Activated T-helper 2 cell treated with anti-CD3 and anti-CD28 coated beads, Interferon-gamma antibody, Interleukin-2, Interleukin-4, amounts not matched to agents 10 μg/mL and 5 μg/mL and 100 μg/mL, durations not matched to agents 14 hours and 24 hours and 36 hours (primary cell): Measurements from ENCODE around the gene B3GAT1. TPM values are rescaled to one million over a fixed set of nuclear protein-coding genes. Genes with fewer than 3 reads are reported as not detected.

Source experiments
- DNase-seq: peaks from one replicate; pipeline ENCODE4 v3.0.0; 2021; ENCODE audit warnings: low spot score
- H3K27ac Mint-ChIP-seq: one replicate; pipeline ENCODE4 v1.8.0; 2021; ENCODE audit warnings: mixed read lengths
- H3K27me3 Mint-ChIP-seq: one replicate; pipeline ENCODE4 v1.8.0; 2021; ENCODE audit warnings: low read depth, mixed read lengths
- H3K36me3 Mint-ChIP-seq: one replicate; pipeline ENCODE4 v1.8.0; 2021; ENCODE audit warnings: low read depth, mixed read lengths
- H3K4me1 Mint-ChIP-seq: one replicate; pipeline ENCODE4 v1.8.0; 2021; ENCODE audit warnings: low read depth, mixed read lengths
- H3K4me3 Mint-ChIP-seq: one replicate; pipeline ENCODE4 v1.8.0; 2021; ENCODE audit warnings: low read depth, mild to moderate bottlenecking, moderate library complexity, mixed read lengths
- H3K9me3 Mint-ChIP-seq: one replicate; pipeline ENCODE4 v1.8.0; 2021; ENCODE audit warnings: mixed read lengths
- intact Hi-C: fragments of 100-400 bp; cut with micrococcal nuclease; formaldehyde crosslinking; loops from one replicate; pipeline ENCODE4 v1.15.1; 2023
- total RNA-seq: library from RNA; stranded (reverse); gene quantifications from 2 replicates; pipeline ENCODE4 v1.2.3, GENCODE V29; 2022

Gene B3GAT1
- total RNA-seq, 1 donor from 2014 or later, result 0.27 TPM

- no peak for DNase-seq
- Mint-ChIP-seq H3K4me3 (no peak overlapping the region), H3K9me3 (no peaks in the 10 kb centered on the region), H3K27me3 (peaks cover 4% of the 10 kb centered on the region), H3K4me1 (no peaks in the 10 kb centered on the region), H3K27ac (no peak overlapping the region), H3K36me3 (no peaks in the 10 kb centered on the region)
- intact Hi-C loops, result no loop called here
These were observed 24.7 kb upstream of the B3GAT1 start for GRCh38 chr11:134436781-134437180.

DNA sequence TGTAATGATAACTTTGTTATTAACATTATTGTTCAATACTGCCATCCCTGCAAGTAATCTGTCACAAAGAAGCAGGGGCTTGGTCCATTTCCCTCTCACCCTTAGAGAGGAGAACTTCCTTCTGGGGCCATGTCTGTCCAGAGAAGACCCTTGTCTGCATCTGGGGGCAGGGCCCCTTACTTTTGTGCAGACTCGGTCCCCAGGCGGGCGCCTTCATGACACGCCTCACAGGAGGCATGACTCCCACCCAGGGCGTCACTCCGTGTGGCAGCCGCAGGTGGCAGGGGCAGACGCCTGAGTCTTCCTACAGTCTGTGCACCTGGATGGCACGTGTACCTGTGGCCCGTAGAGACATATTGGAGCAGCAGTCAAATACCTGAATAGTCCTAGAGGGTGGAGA is 21.8 kb upstream of the B3GAT1 start:
- Mint-ChIP-seq H3K4me3 (no peak overlapping the region), H3K27ac (no peak overlapping the region), H3K9me3 (no peaks in the 10 kb centered on the region), H3K36me3 (no peaks in the 10 kb centered on the region), H3K4me1 (no peaks in the 10 kb centered on the region), H3K27me3 (peaks cover 5% of the 10 kb centered on the region)
- DNase-seq, result no peak
- intact Hi-C loops, result no loop called here

GRCh38 chr11:134433251-134433650 is 21.2 kb upstream of the B3GAT1 start:
- no peaks in the 10 kb centered on the region for H3K4me1 Mint-ChIP-seq
- intact Hi-C loops, result no loop called here
- DNase-seq, result no peak
- H3K4me3 Mint-ChIP-seq, result no peak overlapping the region
- H3K27ac Mint-ChIP-seq, result no peak overlapping the region
- no peaks in the 10 kb centered on the region for H3K9me3 Mint-ChIP-seq
- H3K27me3 Mint-ChIP-seq, result peaks cover 5% of the 10 kb centered on the region
- H3K36me3 Mint-ChIP-seq, result no peaks in the 10 kb centered on the region

DNA sequence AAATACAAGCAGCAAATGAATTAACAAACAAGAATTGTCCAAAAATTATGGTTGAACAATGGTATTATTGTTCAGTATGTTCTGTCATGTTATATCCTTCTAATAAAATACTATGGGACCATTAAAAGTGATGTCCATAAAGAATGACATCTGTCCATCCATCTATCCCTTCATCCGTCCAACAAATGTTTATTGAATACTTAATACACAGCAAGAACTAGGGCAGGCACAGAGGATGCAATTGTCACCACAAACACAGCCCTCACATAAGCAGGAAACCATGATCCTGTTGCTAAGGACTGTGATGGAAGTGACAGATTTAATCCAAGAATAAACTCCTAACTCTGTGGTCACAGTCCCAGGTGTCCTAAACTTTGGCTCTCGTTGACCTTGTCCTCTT is 20.7 kb upstream of the B3GAT1 start:
- intact Hi-C loops, result no loop called here
- Mint-ChIP-seq H3K27me3 (peaks cover 5% of the 10 kb centered on the region), H3K27ac (no peak overlapping the region), H3K9me3 (no peaks in the 10 kb centered on the region), H3K4me3 (no peak overlapping the region), H3K36me3 (no peaks in the 10 kb centered on the region), H3K4me1 (no peaks in the 10 kb centered on the region)
- DNase-seq, result no peak

DNA sequence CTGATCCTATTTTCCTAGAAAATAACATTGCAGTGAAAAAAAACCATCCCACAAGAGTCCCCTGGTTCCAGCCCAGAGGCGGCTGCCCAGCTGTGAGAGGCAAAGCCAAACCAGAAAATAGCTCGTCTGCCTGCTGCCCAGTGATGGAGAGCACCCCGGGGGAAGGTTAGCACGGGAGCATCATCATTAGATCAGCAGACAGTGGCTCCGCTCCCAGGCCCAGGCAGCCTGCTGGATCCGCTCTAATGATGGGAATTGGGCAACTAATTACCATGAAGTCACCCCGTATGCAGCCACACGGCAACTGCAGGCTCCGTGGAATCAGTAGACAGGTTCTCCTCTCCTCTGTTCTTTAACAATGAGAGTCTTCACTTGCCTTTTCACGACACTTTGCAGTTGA is 17.1 kb upstream of the B3GAT1 start:
- intact Hi-C loops, result no loop called here
- Mint-ChIP-seq H3K4me1 (no peaks in the 10 kb centered on the region), H3K27ac (no peak overlapping the region), H3K27me3 (peaks cover 10% of the 10 kb centered on the region), H3K36me3 (no peaks in the 10 kb centered on the region), H3K4me3 (no peak overlapping the region), H3K9me3 (no peaks in the 10 kb centered on the region)
- DNase-seq, result no peak

- H3K9me3 Mint-ChIP-seq, result no peaks in the 10 kb centered on the region
- no peak overlapping the region for H3K4me3 Mint-ChIP-seq
- intact Hi-C loops, result no loop called here
- no peaks in the 10 kb centered on the region for H3K36me3 Mint-ChIP-seq
- H3K27me3 Mint-ChIP-seq, result peaks cover 10% of the 10 kb centered on the region
- H3K4me1 Mint-ChIP-seq, result no peaks in the 10 kb centered on the region
- no peak overlapping the region for H3K27ac Mint-ChIP-seq
- DNase-seq, result no peak
These were observed 13.9 kb upstream of the B3GAT1 start for GRCh38 chr11:134425816-134426536.

- H3K4me1 Mint-ChIP-seq, result no peaks in the 10 kb centered on the region
- DNase-seq, result no peak
- no peak overlapping the region for H3K4me3 Mint-ChIP-seq
- peaks cover 10% of the 10 kb centered on the region for H3K27me3 Mint-ChIP-seq
- H3K36me3 Mint-ChIP-seq, result no peaks in the 10 kb centered on the region
- no peaks in the 10 kb centered on the region for H3K9me3 Mint-ChIP-seq
- intact Hi-C loops, result no loop called here
- H3K27ac Mint-ChIP-seq, result no peak overlapping the region
These were observed 13.4 kb upstream of the B3GAT1 start for GRCh38 chr11:134425413-134425812.

- no peak for DNase-seq
- Mint-ChIP-seq H3K27ac (no peak overlapping the region), H3K36me3 (no peaks in the 10 kb centered on the region), H3K9me3 (no peaks in the 10 kb centered on the region), H3K27me3 (peaks cover 10% of the 10 kb centered on the region), H3K4me3 (no peak overlapping the region), H3K4me1 (no peaks in the 10 kb centered on the region)
- intact Hi-C loops, result no loop called here
These were observed 11.1 kb upstream of the B3GAT1 start for GRCh38 chr11:134423106-134423505.

GRCh38 chr11:134417871-134418840 is 6.1 kb upstream of the B3GAT1 start:
- intact Hi-C loops, result no loop called here
- H3K27ac Mint-ChIP-seq, result no peak overlapping the region

GRCh38 chr11:134416726-134417125 is 4.7 kb upstream of the B3GAT1 start:
- H3K4me1 Mint-ChIP-seq, result peaks cover 2% of the 10 kb centered on the region
- H3K27ac Mint-ChIP-seq, result no peak overlapping the region
- no peak for DNase-seq
- H3K36me3 Mint-ChIP-seq, result no peaks in the 10 kb centered on the region
- H3K27me3 Mint-ChIP-seq, result peaks cover 35% of the 10 kb centered on the region
- H3K4me3 Mint-ChIP-seq, result no peak overlapping the region
- intact Hi-C loops, result no loop called here
- H3K9me3 Mint-ChIP-seq, result no peaks in the 10 kb centered on the region

More at GRCh38 chr11:134417871-134418840, 6.1 kb upstream of the B3GAT1 start:
- Mint-ChIP-seq H3K36me3 (no peaks in the 10 kb centered on the region), H3K9me3 (no peaks in the 10 kb centered on the region), H3K4me3 (no peak overlapping the region), H3K4me1 (no peaks in the 10 kb centered on the region), H3K27me3 (peaks cover 35% of the 10 kb centered on the region)
- no peak for DNase-seq

DNA sequence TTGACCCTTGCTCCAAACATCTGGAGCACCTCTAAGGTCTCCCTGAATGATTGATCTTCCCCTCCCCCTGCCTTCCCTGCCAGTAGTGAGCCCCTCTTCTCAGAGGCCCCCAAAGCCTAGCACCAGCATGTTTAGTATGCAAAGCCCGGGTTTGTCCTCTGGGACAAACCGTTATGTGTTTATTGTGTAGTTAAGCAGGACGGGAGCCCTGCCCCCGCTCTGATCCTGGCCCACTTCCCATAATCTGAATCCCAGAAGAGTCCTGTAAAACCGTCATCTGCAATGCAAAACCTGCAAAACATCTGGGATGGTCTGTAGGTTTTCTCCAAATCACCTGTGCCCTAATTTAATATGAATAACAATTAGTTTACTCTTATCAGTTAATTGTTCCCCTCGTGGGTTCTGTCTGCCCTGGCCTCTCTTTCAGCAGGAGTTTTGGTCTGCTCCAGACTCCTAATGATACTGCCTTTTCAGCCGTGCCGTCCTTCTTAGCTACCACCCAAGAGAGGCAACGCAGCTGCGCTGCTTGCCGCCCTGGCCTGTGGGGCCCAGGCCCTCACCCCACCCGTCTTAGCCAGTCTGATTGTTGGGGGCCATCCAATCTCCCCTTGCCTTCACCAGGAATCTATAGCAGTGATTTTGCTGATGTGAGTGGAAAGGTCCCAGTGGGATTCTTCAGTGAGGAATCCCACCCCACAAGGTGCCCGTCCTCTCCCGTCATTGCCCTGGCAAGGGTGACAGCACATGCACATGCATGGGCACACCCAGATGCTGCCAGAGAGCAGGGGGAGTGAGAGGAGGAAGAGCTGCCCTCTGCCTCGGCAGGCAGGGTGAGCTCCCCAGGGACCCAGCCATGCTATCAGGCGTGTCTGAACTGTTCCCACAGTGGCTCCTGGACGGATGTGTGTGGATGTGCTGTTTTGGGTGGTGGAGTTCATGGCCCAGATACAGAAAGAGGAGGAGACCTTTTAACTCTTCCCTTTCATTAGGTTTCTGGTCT is 3.0 kb upstream of the B3GAT1 start:
- no peak overlapping the region for H3K27ac Mint-ChIP-seq
- H3K4me1 Mint-ChIP-seq, result peaks cover 3% of the 10 kb centered on the region
- H3K4me3 Mint-ChIP-seq, result no peak overlapping the region
- no peak for DNase-seq
- H3K9me3 Mint-ChIP-seq, result no peaks in the 10 kb centered on the region
- intact Hi-C loops, result no loop called here
- no peaks in the 10 kb centered on the region for H3K36me3 Mint-ChIP-seq
- H3K27me3 Mint-ChIP-seq, result peaks cover 46% of the 10 kb centered on the region
